ENCODE data around the gene PCDH9. TPM values are rescaled to one million over a fixed set of nuclear protein-coding genes. Genes with fewer than 3 reads are reported as not detected.

PCDH9 gene
- total and polyA plus RNA-seq, 7 experiments from 2014 or later: 0.08 to 1.3 (median 0.21) TPM

- H3K4me1 ChIP-seq (ENCODE audit: control insufficient read depth in 2 of 2, insufficient read depth in 2 of 2, low read length in 2 of 2): no peaks in the 10 kb centered on the region
- ChIA-PET CTCF (no interaction called here), POLR2A (no interaction called here)
- no peaks in the 10 kb centered on the region for H3K36me3 ChIP-seq (ENCODE audit: control insufficient read depth in 2 of 3, insufficient read depth in 3 of 3, low read length in 3 of 3)
- Mint-ChIP-seq H3K4me3 (no peak overlapping the region), H3K27me3 (no peaks in the 10 kb centered on the region), H3K36me3 (no peaks in the 10 kb centered on the region), H3K4me1 (no peaks in the 10 kb centered on the region), H3K27ac (no peak overlapping the region), H3K9me3 (peaks cover 0 to 5% (median 0%) of the 10 kb centered on the region in 11 donors)
- DNase-seq (no peak), ATAC-seq (no peak)
- intact Hi-C loops (cut with micrococcal nuclease): no loop called here
- H3K27me3 ChIP-seq (ENCODE audit: control insufficient read depth in 2 of 2, insufficient read depth in 2 of 2, low read length in 2 of 2): no peaks in the 10 kb centered on the region
- H3K4me3 ChIP-seq (ENCODE audit: low read length): no peak overlapping the region
- no peak overlapping the region for H3K27ac ChIP-seq (ENCODE audit: low read depth, low read length)
- H3K9me3 ChIP-seq (ENCODE audit: control insufficient read depth in 2 of 3, low read length in 3 of 3): no peaks in the 10 kb centered on the region
Observed at GRCh38 chr13:66440938-66441337, 789.2 kb downstream of the PCDH9 start.

DNA sequence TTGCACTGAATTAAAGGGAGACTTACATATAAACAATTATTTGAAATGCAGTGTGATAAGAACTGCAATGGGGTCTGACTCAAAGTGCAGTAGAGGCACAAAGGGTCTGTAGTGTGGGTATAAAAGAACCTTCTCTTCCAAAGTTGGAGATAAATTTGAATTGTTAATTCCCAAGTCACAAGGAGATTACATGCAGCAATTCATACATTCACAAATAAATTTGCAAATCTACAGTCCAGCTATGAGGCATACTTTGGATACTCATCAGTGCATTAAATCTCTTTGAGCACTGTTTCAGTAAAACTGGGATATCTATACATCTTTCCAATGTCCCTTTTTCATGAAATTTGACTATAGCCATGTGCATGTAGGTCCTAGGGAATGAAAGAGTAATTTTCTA lies 799.4 kb downstream of the PCDH9 start:
- Mint-ChIP-seq H3K27ac (no peak overlapping the region), H3K9me3 (peaks cover 0 to 6% (median 0%) of the 10 kb centered on the region in 11 donors), H3K4me3 (no peak overlapping the region), H3K36me3 (no peaks in the 10 kb centered on the region), H3K27me3 (no peaks in the 10 kb centered on the region), H3K4me1 (no peaks in the 10 kb centered on the region)
- CTCF ChIA-PET: no interaction called here
- no peak overlapping the region for H3K4me3 ChIP-seq (ENCODE audit: low read length)
- no peaks in the 10 kb centered on the region for H3K27me3 ChIP-seq (ENCODE audit: control insufficient read depth in 2 of 2, insufficient read depth in 2 of 2, low read length in 2 of 2)
- no peaks in the 10 kb centered on the region for H3K4me1 ChIP-seq (ENCODE audit: control insufficient read depth in 2 of 2, insufficient read depth in 2 of 2, low read length in 2 of 2)
- no peaks in the 10 kb centered on the region for H3K9me3 ChIP-seq (ENCODE audit: control insufficient read depth in 2 of 3, low read length in 3 of 3)
- H3K36me3 ChIP-seq (ENCODE audit: control insufficient read depth in 2 of 3, insufficient read depth in 3 of 3, low read length in 3 of 3): no peaks in the 10 kb centered on the region
- POLR2A ChIA-PET: no interaction called here
- intact Hi-C loops (cut with micrococcal nuclease): no loop called here
- no peak for DNase-seq
- H3K27ac ChIP-seq (ENCODE audit: low read depth, low read length): no peak overlapping the region
- ATAC-seq: no peak

GRCh38 chr13:66430269-66430668 lies 799.9 kb downstream of the PCDH9 start:
- Histone ChIP-seq H3K36me3 (ENCODE audit: control insufficient read depth in 2 of 3, insufficient read depth in 3 of 3, low read length in 3 of 3) (no peaks in the 10 kb centered on the region), H3K4me3 (ENCODE audit: low read length) (no peak overlapping the region), H3K27ac (ENCODE audit: low read depth, low read length) (no peak overlapping the region), H3K4me1 (ENCODE audit: control insufficient read depth in 2 of 2, insufficient read depth in 2 of 2, low read length in 2 of 2) (no peaks in the 10 kb centered on the region), H3K9me3 (ENCODE audit: control insufficient read depth in 2 of 3, low read length in 3 of 3) (no peaks in the 10 kb centered on the region), H3K27me3 (ENCODE audit: control insufficient read depth in 2 of 2, insufficient read depth in 2 of 2, low read length in 2 of 2) (no peaks in the 10 kb centered on the region)
- ATAC-seq (no peak), DNase-seq (no peak)
- ChIA-PET POLR2A (no interaction called here), CTCF (no interaction called here)
- Mint-ChIP-seq H3K36me3 (no peaks in the 10 kb centered on the region), H3K9me3 (peaks cover 0 to 6% (median 0%) of the 10 kb centered on the region in 11 donors), H3K27me3 (no peaks in the 10 kb centered on the region), H3K4me1 (no peaks in the 10 kb centered on the region), H3K27ac (no peak overlapping the region), H3K4me3 (no peak overlapping the region)
- intact Hi-C loops (cut with micrococcal nuclease): no loop called here

- H3K27me3 Mint-ChIP-seq: no peaks in the 10 kb centered on the region
- Histone ChIP-seq H3K36me3 (ENCODE audit: control insufficient read depth in 2 of 3, insufficient read depth in 3 of 3, low read length in 3 of 3) (no peaks in the 10 kb centered on the region), H3K27me3 (ENCODE audit: control insufficient read depth in 2 of 2, insufficient read depth in 2 of 2, low read length in 2 of 2) (no peaks in the 10 kb centered on the region), H3K4me3 (ENCODE audit: low read length) (no peak overlapping the region), H3K27ac (ENCODE audit: low read depth, low read length) (no peak overlapping the region), H3K9me3 (ENCODE audit: control insufficient read depth in 2 of 3, low read length in 3 of 3) (no peaks in the 10 kb centered on the region), H3K4me1 (ENCODE audit: control insufficient read depth in 2 of 2, insufficient read depth in 2 of 2, low read length in 2 of 2) (no peaks in the 10 kb centered on the region)
- ATAC-seq: no peak
- no peaks in the 10 kb centered on the region for H3K36me3 Mint-ChIP-seq
- peaks cover 0 to 6% (median 0%) of the 10 kb centered on the region in 11 donors for H3K9me3 Mint-ChIP-seq
- no peak overlapping the region for H3K27ac Mint-ChIP-seq
- H3K4me1 Mint-ChIP-seq: no peaks in the 10 kb centered on the region
- CTCF ChIA-PET: no interaction called here
- no peak for DNase-seq
- POLR2A ChIA-PET: no interaction called here
- H3K4me3 Mint-ChIP-seq: no peak overlapping the region
- intact Hi-C loops (cut with micrococcal nuclease): no loop called here
Observed at GRCh38 chr13:66429156-66429555, 801.0 kb downstream of the PCDH9 start.

DNA sequence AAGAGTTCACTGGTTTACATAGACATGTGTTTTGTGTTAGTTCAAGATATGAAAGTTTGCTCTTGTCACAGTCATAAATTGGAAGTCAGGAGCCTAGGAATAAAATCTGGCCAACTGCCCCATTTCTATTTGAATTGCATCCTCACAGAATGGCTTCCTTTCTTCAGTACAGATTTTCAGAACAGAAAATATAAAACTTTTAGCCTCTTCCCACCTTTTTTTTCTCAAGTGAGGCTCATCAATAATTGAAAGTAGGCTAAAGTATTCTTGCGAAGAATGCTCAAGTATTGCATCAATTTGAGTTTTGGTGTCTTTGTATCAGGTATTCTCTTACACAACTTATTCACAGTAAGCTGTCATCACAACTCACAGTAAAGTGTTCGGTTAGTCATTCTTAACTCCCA lies 802.7 kb downstream of the PCDH9 start:
- no peaks in the 10 kb centered on the region for H3K4me1 Mint-ChIP-seq
- POLR2A ChIA-PET: no interaction called here
- no peak overlapping the region for H3K4me3 Mint-ChIP-seq
- CTCF ChIA-PET: no interaction called here
- DNase-seq (no peak), ATAC-seq (no peak)
- intact Hi-C loops (cut with micrococcal nuclease): no loop called here
- no peaks in the 10 kb centered on the region for H3K9me3 ChIP-seq (ENCODE audit: control insufficient read depth in 2 of 3, low read length in 3 of 3)
- H3K9me3 Mint-ChIP-seq: peaks cover 0 to 11% (median 0%) of the 10 kb centered on the region in 11 donors
- no peak overlapping the region for H3K4me3 ChIP-seq (ENCODE audit: low read length)
- H3K4me1 ChIP-seq (ENCODE audit: control insufficient read depth in 2 of 2, insufficient read depth in 2 of 2, low read length in 2 of 2): no peaks in the 10 kb centered on the region
- no peaks in the 10 kb centered on the region for H3K36me3 Mint-ChIP-seq
- no peaks in the 10 kb centered on the region for H3K27me3 ChIP-seq (ENCODE audit: control insufficient read depth in 2 of 2, insufficient read depth in 2 of 2, low read length in 2 of 2)
- H3K36me3 ChIP-seq (ENCODE audit: control insufficient read depth in 2 of 3, insufficient read depth in 3 of 3, low read length in 3 of 3): no peaks in the 10 kb centered on the region
- no peak overlapping the region for H3K27ac ChIP-seq (ENCODE audit: low read depth, low read length)
- no peaks in the 10 kb centered on the region for H3K27me3 Mint-ChIP-seq
- H3K27ac Mint-ChIP-seq: no peak overlapping the region

DNA sequence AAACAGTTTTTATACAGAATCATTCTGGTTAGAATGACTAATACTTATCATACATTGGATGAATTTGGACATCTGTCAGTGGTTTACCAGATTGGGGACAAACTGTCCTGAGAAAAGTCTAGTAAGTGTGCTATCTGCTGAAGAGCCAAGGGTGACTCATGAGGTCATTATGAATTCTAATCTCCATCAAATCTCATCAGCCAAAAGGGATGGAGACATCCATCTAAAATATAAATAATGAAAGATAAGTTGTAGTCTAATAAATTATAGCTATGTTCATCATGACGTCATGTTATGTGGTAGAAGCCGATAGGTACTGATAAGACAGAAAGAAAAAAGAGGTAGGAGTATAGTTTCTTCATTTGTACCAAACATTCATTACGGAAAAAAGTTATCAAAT lies 804.4 kb downstream of the PCDH9 start:
- Mint-ChIP-seq H3K4me1 (no peaks in the 10 kb centered on the region), H3K36me3 (no peaks in the 10 kb centered on the region), H3K4me3 (no peak overlapping the region), H3K27me3 (no peaks in the 10 kb centered on the region), H3K27ac (no peak overlapping the region), H3K9me3 (peaks cover 0 to 17% (median 6%) of the 10 kb centered on the region in 11 donors)
- ChIA-PET CTCF (no interaction called here), POLR2A (no interaction called here)
- DNase-seq (no peak), ATAC-seq (no peak)
- H3K4me3 ChIP-seq (ENCODE audit: low read length): no peak overlapping the region
- no peak overlapping the region for H3K27ac ChIP-seq (ENCODE audit: low read depth, low read length)
- no peaks in the 10 kb centered on the region for H3K4me1 ChIP-seq (ENCODE audit: control insufficient read depth in 2 of 2, insufficient read depth in 2 of 2, low read length in 2 of 2)
- intact Hi-C loops (cut with micrococcal nuclease): no loop called here
- H3K36me3 ChIP-seq (ENCODE audit: control insufficient read depth in 2 of 3, insufficient read depth in 3 of 3, low read length in 3 of 3): no peaks in the 10 kb centered on the region
- no peaks in the 10 kb centered on the region for H3K27me3 ChIP-seq (ENCODE audit: control insufficient read depth in 2 of 2, insufficient read depth in 2 of 2, low read length in 2 of 2)
- H3K9me3 ChIP-seq (ENCODE audit: control insufficient read depth in 2 of 3, low read length in 3 of 3): no peaks in the 10 kb centered on the region

DNA sequence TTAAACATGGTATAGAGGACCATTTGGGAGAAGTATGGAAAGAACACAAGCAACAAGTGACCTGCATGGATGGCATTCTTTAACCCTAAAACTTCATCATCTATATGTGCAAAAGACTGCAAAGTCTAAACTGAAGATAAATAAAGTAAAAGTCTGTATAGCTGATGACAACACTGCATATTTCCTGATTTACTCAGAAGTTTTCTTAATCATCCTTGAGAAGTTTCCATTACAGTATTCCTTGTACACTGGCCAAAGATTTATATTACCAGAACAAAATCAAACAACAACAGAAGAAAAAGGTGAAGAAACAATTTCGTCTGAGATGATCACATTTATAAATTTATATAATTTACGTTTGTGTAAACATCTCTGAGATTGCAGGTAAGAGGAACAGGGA lies 805.7 kb downstream of the PCDH9 start:
- intact Hi-C loops (cut with micrococcal nuclease): no loop called here
- Mint-ChIP-seq H3K4me3 (no peak overlapping the region), H3K9me3 (peaks cover 0 to 18% (median 6%) of the 10 kb centered on the region in 11 donors), H3K4me1 (no peaks in the 10 kb centered on the region), H3K36me3 (no peaks in the 10 kb centered on the region), H3K27me3 (no peaks in the 10 kb centered on the region), H3K27ac (no peak overlapping the region)
- ChIA-PET POLR2A (no interaction called here), CTCF (no interaction called here)
- no peaks in the 10 kb centered on the region for H3K9me3 ChIP-seq (ENCODE audit: control insufficient read depth in 2 of 3, low read length in 3 of 3)
- no peaks in the 10 kb centered on the region for H3K4me1 ChIP-seq (ENCODE audit: control insufficient read depth in 2 of 2, insufficient read depth in 2 of 2, low read length in 2 of 2)
- no peaks in the 10 kb centered on the region for H3K27me3 ChIP-seq (ENCODE audit: control insufficient read depth in 2 of 2, insufficient read depth in 2 of 2, low read length in 2 of 2)
- H3K27ac ChIP-seq (ENCODE audit: low read depth, low read length): no peak overlapping the region
- no peak for DNase-seq
- no peak for ATAC-seq
- no peak overlapping the region for H3K4me3 ChIP-seq (ENCODE audit: low read length)
- no peaks in the 10 kb centered on the region for H3K36me3 ChIP-seq (ENCODE audit: control insufficient read depth in 2 of 3, insufficient read depth in 3 of 3, low read length in 3 of 3)
